Neutrophil (primary cell): ENCODE results near the gene ASAP3.

ENCODE experiments used
- H3K27ac ChIP-seq: fragments of 200-600 bp; sonication (generic); 2 replicates; pipeline ENCODE4 v1.5.1; 2016; ENCODE audit warnings: mild to moderate bottlenecking, moderate library complexity
- H3K27me3 ChIP-seq: fragments of 200-600 bp; sonication (generic); 2 replicates; pipeline ENCODE4 v1.6.0; 2016; ENCODE audit warnings: mild to moderate bottlenecking
- H3K36me3 ChIP-seq: fragments of 200-600 bp; sonication (generic); 2 replicates; pipeline ENCODE4 v1.5.1; 2017
- H3K4me1 ChIP-seq, 2 experiments: fragments of 200-600 bp in 1 of 2; sonication (generic) in 1 of 2; 1 replicate in 1 of 2; 2 replicates in 1 of 2; pipeline versions ENCODE4 v1.5.1 to v1.6.1; 2013 to 2016; ENCODE audit warnings: low read depth in 1 of 2, low read length in 1 of 2, mild to moderate bottlenecking in 1 of 2, moderate library complexity in 1 of 2; ENCODE audit not compliant: control insufficient read depth in 1 of 2, insufficient read depth in 1 of 2
- H3K4me3 ChIP-seq, 2 experiments: fragments of 200-600 bp in 1 of 2; sonication (generic) in 1 of 2; 1 replicate in 1 of 2; 2 replicates in 1 of 2; pipeline ENCODE4 v1.5.1; 2013 to 2016; ENCODE audit warnings: low read depth in 1 of 2, low read length in 1 of 2, mild to moderate bottlenecking in 1 of 2, moderate library complexity in 1 of 2
- H3K9me3 ChIP-seq: fragments of 200-600 bp; sonication (generic); 2 replicates; pipeline ENCODE4 v1.5.1; 2016
- CTCF ChIP-seq: fragments of 200-600 bp; sonication (generic); IDR thresholded peaks from 2 replicates; pipeline ENCODE4 v1.5.1; 2016; ENCODE audit warnings: antibody characterized with exemption

Gene ASAP3

GRCh38 chr1:23484253-23485001, 448 bp upstream of the ASAP3 start:
- Histone ChIP-seq H3K4me3 (peak overlapping the region; percentile 39 to 63), H3K27ac (no peak overlapping the region), H3K4me1 (peaks cover 7% of the 10 kb centered on the region in 2 experiments), H3K27me3 (peaks cover 99% of the 10 kb centered on the region), H3K36me3 (no peaks in the 10 kb centered on the region), H3K9me3 (no peaks in the 10 kb centered on the region)
- no peak for TF ChIP-seq CTCF

- no peaks in the 10 kb centered on the region for H3K36me3 ChIP-seq
- H3K4me3 ChIP-seq, result no peak overlapping the region
- H3K9me3 ChIP-seq, result no peaks in the 10 kb centered on the region
- no peak for TF ChIP-seq CTCF
- H3K4me1 ChIP-seq, result peaks cover 7% of the 10 kb centered on the region in 2 experiments
- H3K27ac ChIP-seq, result no peak overlapping the region
- peaks cover 90% of the 10 kb centered on the region for H3K27me3 ChIP-seq
These were observed 2.1 kb downstream of the ASAP3 start for GRCh38 chr1:23481904-23482303.

- Histone ChIP-seq H3K27ac (no peak overlapping the region), H3K27me3 (peaks cover 88% of the 10 kb centered on the region), H3K36me3 (no peaks in the 10 kb centered on the region), H3K9me3 (no peaks in the 10 kb centered on the region), H3K4me3 (no peak overlapping the region), H3K4me1 (peaks cover 7% of the 10 kb centered on the region in 2 experiments)
- TF ChIP-seq CTCF, result no peak
These were observed 2.9 kb downstream of the ASAP3 start for GRCh38 chr1:23481026-23481597.

- peaks cover 7% of the 10 kb centered on the region in 2 experiments for H3K4me1 ChIP-seq
- no peak overlapping the region for H3K27ac ChIP-seq
- H3K9me3 ChIP-seq, result no peaks in the 10 kb centered on the region
- H3K36me3 ChIP-seq, result no peaks in the 10 kb centered on the region
- TF ChIP-seq CTCF, result no peak
- H3K27me3 ChIP-seq, result peaks cover 88% of the 10 kb centered on the region
- H3K4me3 ChIP-seq, result no peak overlapping the region
These were observed 3.6 kb downstream of the ASAP3 start for GRCh38 chr1:23480187-23481025.

GRCh38 chr1:23479666-23479941, 4.4 kb downstream of the ASAP3 start:
- no peak overlapping the region for H3K27ac ChIP-seq
- H3K36me3 ChIP-seq, result no peaks in the 10 kb centered on the region
- H3K27me3 ChIP-seq, result peaks cover 88% of the 10 kb centered on the region
- H3K4me1 ChIP-seq, result peaks cover 7% of the 10 kb centered on the region in 2 experiments
- TF ChIP-seq CTCF, result no peak
- H3K9me3 ChIP-seq, result no peaks in the 10 kb centered on the region
- no peak overlapping the region for H3K4me3 ChIP-seq
